ENCODE measurements around the gene ARHGAP29.

DNA sequence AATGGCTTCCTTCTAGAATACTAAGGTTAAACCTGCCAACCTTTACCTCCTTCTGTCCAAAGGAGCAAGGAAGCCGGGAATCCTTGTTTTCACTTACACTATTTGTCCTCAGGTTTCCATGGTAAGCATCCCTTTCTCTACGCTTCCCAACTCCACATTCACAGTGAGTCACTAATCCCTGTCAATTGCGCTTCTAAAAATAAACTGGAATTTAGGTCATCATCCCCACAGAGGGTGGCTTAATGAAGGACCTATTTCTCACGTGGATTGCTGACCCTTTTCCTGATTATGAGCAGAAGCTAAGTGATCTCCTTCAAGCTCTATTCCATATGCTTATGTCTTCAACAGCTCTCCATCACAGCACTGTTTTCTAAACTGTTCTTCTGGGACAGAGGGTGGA lies 76.6 kb downstream of the ARHGAP29 start:
- TF ChIP-seq EP300 (IDR thresholded peaks at IDR 0.05) (no peak), CTCF (IDR thresholded peaks at IDR 0.05) (no peak), BCL3 (IDR thresholded peaks at IDR 0.05) (no peak)
